Measurements from ENCODE around the gene PIP4K2B.
A peak's percentile ranks its signal among the peaks of the same experiment; 100 is the strongest.
"Not testable (repeated sequence)": the region's sequence is repeated elsewhere in the genome, so short reads cannot be mapped to it uniquely, and the experiment has no call there.

The PIP4K2B gene

GRCh38 chr17:38728290-38728831, 71.0 kb downstream of the PIP4K2B start:
- DNase-seq: no peak

- DNase-seq: no peak
Observed at GRCh38 chr17:38727736-38728135, 71.6 kb downstream of the PIP4K2B start.

- not testable (repeated sequence) for DNase-seq
Observed at GRCh38 chr17:38726145-38726544, 73.2 kb downstream of the PIP4K2B start.

- DNase-seq: no peak
Observed at GRCh38 chr17:38725066-38725465, 74.3 kb downstream of the PIP4K2B start.

GRCh38 chr17:38724337-38724988, 74.9 kb downstream of the PIP4K2B start:
- peak; percentile 58 for DNase-seq

GRCh38 chr17:38721802-38722201, 77.6 kb downstream of the PIP4K2B start:
- no peak for DNase-seq

GRCh38 chr17:38720941-38721340, 78.4 kb downstream of the PIP4K2B start:
- no peak for DNase-seq

GRCh38 chr17:38719943-38720641, 79.3 kb downstream of the PIP4K2B start:
- no peak for DNase-seq

- DNase-seq: no peak
Observed at GRCh38 chr17:38719289-38719942, 79.9 kb downstream of the PIP4K2B start.

GRCh38 chr17:38717139-38717745, 82.1 kb downstream of the PIP4K2B start:
- DNase-seq: no peak

GRCh38 chr17:38716368-38717005, 82.9 kb downstream of the PIP4K2B start:
- DNase-seq: no peak
